Neutrophil (primary cell): ENCODE data around the gene TRIM62.
A peak's percentile ranks its signal among the peaks of the same experiment; 100 is the strongest.

Experiments used
- H3K27ac ChIP-seq: fragments of 200-600 bp; sonication (generic); 2 replicates; pipeline ENCODE4 v1.5.1; 2016; ENCODE audit warnings: mild to moderate bottlenecking, moderate library complexity
- H3K27me3 ChIP-seq: fragments of 200-600 bp; sonication (generic); 2 replicates; pipeline ENCODE4 v1.6.0; 2016; ENCODE audit warnings: mild to moderate bottlenecking
- H3K36me3 ChIP-seq: fragments of 200-600 bp; sonication (generic); 2 replicates; pipeline ENCODE4 v1.5.1; 2017
- H3K4me1 ChIP-seq, 2 experiments: fragments of 200-600 bp in 1 of 2; sonication (generic) in 1 of 2; 1 replicate in 1 of 2; 2 replicates in 1 of 2; pipeline versions ENCODE4 v1.5.1 to v1.6.1; 2013 to 2016; ENCODE audit warnings: low read depth in 1 of 2, low read length in 1 of 2, mild to moderate bottlenecking in 1 of 2, moderate library complexity in 1 of 2; ENCODE audit not compliant: control insufficient read depth in 1 of 2, insufficient read depth in 1 of 2
- H3K4me3 ChIP-seq, 2 experiments: fragments of 200-600 bp in 1 of 2; sonication (generic) in 1 of 2; 1 replicate in 1 of 2; 2 replicates in 1 of 2; pipeline ENCODE4 v1.5.1; 2013 to 2016; ENCODE audit warnings: low read depth in 1 of 2, low read length in 1 of 2, mild to moderate bottlenecking in 1 of 2, moderate library complexity in 1 of 2
- H3K9me3 ChIP-seq: fragments of 200-600 bp; sonication (generic); 2 replicates; pipeline ENCODE4 v1.5.1; 2016
- CTCF ChIP-seq: fragments of 200-600 bp; sonication (generic); IDR thresholded peaks from 2 replicates; pipeline ENCODE4 v1.5.1; 2016; ENCODE audit warnings: antibody characterized with exemption

Gene TRIM62

GRCh38 chr1:33181921-33182341, at the start of gene TRIM62:
TRIM62 (minus strand) TSS chr1:33182043; CDS start chr1:33181432, 611 bp downstream.
- Histone ChIP-seq H3K4me1 (peaks cover 10 to 17% of the 10 kb centered on the region in 2 experiments), H3K27ac (peak within 1 kb of the TSS; percentile 66), H3K4me3 (peak within 1 kb of the TSS; percentile 85 to 93), H3K9me3 (no peaks in the 10 kb centered on the region), H3K36me3 (no peaks in the 10 kb centered on the region), H3K27me3 (peaks cover 52% of the 10 kb centered on the region)
- TF ChIP-seq CTCF = no peak

- Histone ChIP-seq H3K36me3 (no peaks in the 10 kb centered on the region), H3K27me3 (peaks cover 51% of the 10 kb centered on the region), H3K4me3 (no peak overlapping the region), H3K9me3 (no peaks in the 10 kb centered on the region), H3K27ac (no peak overlapping the region), H3K4me1 (no peaks in the 10 kb centered on the region)
- no peak for TF ChIP-seq CTCF
These were observed 49.3 kb upstream of the TRIM62 start for GRCh38 chr1:33231166-33231565.

- Histone ChIP-seq H3K36me3 (no peaks in the 10 kb centered on the region), H3K27me3 (peaks cover 54% of the 10 kb centered on the region), H3K4me3 (no peak overlapping the region), H3K27ac (no peak overlapping the region), H3K4me1 (no peaks in the 10 kb centered on the region), H3K9me3 (no peaks in the 10 kb centered on the region)
- TF ChIP-seq CTCF = no peak
These were observed 47.2 kb upstream of the TRIM62 start for GRCh38 chr1:33228935-33229487.

- no peak overlapping the region for H3K4me3 ChIP-seq
- TF ChIP-seq CTCF = no peak
- H3K27ac ChIP-seq = no peak overlapping the region
These were observed 43.7 kb upstream of the TRIM62 start for GRCh38 chr1:33225586-33225985.

GRCh38 chr1:33224166-33224707, 42.4 kb upstream of the TRIM62 start:
- Histone ChIP-seq H3K27ac (no peak overlapping the region), H3K9me3 (no peaks in the 10 kb centered on the region), H3K36me3 (no peaks in the 10 kb centered on the region), H3K4me1 (no peaks in the 10 kb centered on the region), H3K27me3 (peaks cover 28% of the 10 kb centered on the region), H3K4me3 (no peak overlapping the region)
- TF ChIP-seq CTCF = no peak

More at GRCh38 chr1:33225586-33225985, 43.7 kb upstream of the TRIM62 start:
- Histone ChIP-seq H3K9me3 (no peaks in the 10 kb centered on the region), H3K36me3 (no peaks in the 10 kb centered on the region), H3K27me3 (peaks cover 39% of the 10 kb centered on the region), H3K4me1 (no peaks in the 10 kb centered on the region)
